Bladder microvascular endothelial cell (primary cell): ENCODE measurements around the gene COQ10B. TPM values are rescaled to one million over a fixed set of nuclear protein-coding genes. Genes with fewer than 3 reads are reported as not detected.

ENCODE experiments used
- total RNA-seq: library from RNA; depleted of rRNA; stranded (reverse); fragments of >200 nt; gene quantifications from 2 replicates; pipeline ENCODE4 v1.2.3, GENCODE V29; 2014

COQ10B gene
- total RNA-seq: 18.3 and 27.3 TPM in 2 replicates

DNA sequence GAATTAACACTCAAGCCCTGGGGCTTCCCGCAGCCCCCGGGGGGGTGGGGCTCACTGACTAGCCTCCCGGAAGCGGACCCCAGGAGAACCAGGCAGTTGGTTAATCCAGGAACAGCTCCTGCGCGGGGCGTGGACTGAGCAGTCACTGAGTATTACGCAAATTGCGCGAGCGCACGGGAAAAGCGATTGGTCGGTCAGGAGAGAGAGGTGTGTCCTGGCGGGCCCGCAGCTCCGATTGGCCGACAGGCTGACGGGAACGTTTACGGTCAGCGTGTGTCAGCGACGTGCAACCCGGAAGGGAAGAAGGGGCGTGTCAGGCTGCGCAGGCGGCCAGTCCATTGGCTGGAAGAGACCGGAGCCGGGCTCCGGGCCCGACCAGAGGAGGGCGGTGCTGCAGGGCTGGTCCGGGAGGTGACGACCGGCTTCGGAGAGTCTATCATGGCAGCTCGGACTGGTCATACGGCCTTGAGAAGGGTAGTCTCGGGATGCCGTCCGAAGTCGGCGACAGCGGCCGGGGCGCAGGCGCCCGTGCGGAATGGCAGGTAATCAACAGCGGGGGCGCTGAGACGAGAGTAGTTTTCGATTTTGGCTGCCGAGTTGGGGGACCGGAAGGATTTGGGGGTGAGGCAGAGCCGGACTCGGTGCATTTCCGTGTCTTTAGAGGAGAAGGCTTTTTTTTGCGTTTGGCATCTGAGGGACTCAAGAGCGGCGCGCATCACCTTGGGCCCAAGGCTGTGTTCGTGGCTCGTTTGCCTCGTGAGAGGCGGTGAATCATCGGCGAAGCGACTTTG is at the start of gene COQ10B:
COQ10B (plus strand) TSS at position 430 of the 791 bp plus-strand sequence; CDS start at position 439, 9 bp downstream.

DNA sequence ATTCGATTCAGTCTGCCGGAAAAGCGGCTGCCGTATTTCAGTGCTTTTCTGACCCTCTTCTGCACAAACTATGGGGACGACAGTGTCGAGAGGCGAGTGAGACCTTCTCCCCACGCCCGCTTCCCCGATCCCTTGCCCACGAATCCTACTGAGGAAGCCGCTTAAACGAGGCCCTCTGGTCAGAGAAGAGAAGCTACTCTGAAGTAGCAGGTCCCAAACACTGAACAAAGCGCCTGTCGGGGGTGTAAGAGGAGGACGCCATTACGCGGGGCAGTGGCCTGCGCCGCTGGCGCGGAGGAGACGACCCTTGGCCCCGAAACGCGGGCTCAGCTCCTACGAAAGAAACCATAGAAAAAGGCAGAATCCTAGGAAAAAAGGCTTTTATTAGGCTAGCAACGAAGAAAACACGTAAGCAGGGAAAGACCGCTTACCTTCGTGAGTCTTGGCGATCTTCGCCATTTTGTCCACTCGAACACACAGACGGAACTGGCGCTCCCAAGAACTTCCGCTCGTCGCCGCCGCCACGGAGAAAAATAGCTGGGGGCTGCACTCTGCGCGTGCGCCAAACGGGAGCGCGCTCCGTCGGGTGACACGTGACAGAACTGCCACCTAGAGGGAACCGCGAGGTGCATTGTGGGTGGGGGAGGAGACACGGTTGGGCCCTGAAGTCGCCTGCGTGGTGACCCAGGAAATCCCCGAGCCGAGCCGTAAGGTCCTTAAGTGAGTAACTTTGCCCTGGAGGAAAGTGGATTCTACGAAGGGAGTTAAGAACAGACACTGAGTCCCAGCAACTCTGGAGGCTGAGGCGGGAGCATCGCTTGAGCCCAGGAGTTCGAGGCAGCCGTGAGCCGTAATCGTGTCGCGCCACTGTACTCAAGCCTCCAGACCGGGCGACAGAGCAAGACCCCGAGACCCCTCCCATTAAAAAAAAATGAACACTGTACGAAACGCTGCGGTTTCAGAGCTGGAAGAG is 18.5 kb upstream of the COQ10B start, which contains the start of gene SF3B1:
SF3B1 (minus strand) TSS at position 488 of the 973 bp plus-strand sequence; CDS start at position 459, 29 bp downstream.

DNA sequence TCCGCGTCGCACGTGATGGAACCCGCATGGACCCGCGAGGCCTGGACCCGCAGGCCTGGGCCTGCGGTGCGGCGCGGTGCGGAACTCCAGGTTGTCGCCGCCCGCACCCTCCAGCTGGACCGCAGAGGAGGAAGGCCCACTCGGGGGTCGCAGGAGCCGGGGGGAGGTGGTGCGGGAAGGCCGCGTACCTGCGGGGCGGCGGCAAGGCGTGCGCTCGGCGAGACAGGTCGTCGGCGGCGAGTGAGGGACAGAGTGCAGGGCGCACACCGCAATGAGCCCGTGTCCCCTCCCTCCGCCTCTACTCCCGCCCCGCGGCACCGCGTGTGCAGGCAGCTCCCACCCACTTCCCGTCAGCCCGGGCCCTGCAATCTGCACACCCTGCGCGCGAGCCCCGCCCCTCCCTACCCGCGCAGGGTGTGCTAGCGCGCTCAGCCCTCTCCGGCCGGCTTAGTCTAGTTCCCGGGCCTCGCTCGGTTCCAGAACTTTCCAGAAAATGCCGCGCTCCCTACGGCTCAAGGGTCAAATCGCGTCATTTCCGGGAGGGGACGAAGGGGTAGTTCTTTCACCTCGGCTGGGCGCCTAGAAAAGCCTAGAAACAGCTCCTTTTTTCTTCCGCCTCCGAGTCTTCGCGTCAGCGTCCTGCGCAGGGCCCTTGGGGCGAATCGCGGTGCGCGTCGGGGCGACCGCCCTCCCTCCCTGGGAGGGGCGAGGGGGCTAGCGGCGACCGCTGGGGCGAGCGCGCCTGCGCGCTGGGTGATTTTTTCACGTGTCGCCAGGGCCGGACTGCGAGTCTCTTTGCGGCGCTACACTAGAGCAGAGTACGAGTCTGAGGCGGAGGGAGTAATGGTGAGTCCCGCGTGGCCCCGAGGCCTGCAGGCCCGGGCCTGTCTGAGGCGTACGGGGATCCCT is 46.5 kb downstream of the COQ10B start, which contains the start of the genes HSPD1 and HSPE1:
HSPD1 (minus strand) TSS at position 247 of the 909 bp plus-strand sequence. CDS start 992 bp downstream, outside the sequence.
HSPE1 (plus strand) TSS at position 786 of the 909 bp plus-strand sequence; CDS start at position 844, 58 bp downstream.

DNA sequence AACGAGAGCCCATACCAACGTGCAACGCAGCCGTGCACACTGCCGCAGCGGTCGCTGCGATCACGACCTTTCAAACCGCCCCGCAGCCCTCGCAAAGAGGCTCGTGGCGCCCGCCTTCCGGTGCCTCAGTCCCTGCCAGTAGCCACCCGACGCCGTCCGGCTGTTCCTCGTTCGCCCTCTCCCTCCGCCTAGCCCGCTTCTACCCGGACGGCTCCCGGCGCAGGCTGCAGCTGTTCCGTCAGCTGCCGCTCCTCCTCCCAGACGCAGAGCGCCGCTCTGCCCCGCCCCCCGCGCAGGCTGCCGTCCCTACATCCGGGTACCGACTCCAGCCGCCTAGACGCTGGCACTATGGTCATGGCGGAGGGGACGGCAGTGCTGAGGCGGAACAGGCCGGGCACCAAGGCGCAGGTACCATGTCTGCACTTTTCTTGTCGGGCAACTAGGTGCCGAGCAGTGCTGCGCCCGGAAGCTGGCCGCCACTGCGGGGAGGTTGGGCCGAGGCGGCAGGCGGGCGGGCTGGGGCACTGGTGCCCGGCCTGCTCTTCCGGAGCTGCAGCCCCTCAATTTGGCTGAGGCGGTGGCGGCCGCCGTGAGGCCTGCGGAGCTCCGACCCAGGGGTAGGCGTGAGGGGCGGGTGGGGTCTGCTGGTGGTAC is 62.5 kb downstream of the COQ10B start, which contains the start of gene MOB4:
MOB4 (plus strand) TSS at position 328 of the 654 bp plus-strand sequence; CDS start at position 349, 21 bp downstream.

Other genes starting within 250 kb of the COQ10B start
- 3.6 and 5.7 TPM in 2 replicates for gene ANKRD44, start 142.8 kb upstream of the COQ10B start, total RNA-seq
- gene SF3B1, start 18.5 kb upstream of the COQ10B start, total RNA-seq: 121 and 233 TPM in 2 replicates
- 126 and 196 TPM in 2 replicates for gene HSPD1, start 46.3 kb downstream of the COQ10B start, total RNA-seq
- 71.2 and 79.2 TPM in 2 replicates for gene HSPE1, start 46.8 kb downstream of the COQ10B start, total RNA-seq
- gene MOB4, start 62.5 kb downstream of the COQ10B start, total RNA-seq: 19.3 and 34.2 TPM in 2 replicates
- 7.8 and 14.2 TPM in 2 replicates for gene RFTN2, start 222.0 kb downstream of the COQ10B start, total RNA-seq